IMR-90 (cell line): ENCODE measurements around the gene GDPD5. TPM values are rescaled to one million over a fixed set of nuclear protein-coding genes. Genes with fewer than 3 reads are reported as not detected.

ENCODE experiments used
- ATAC-seq: fragments of 200-7000 bp; cut with Tn5 transposase; 2 replicates; pipeline ENCODE4 v1.9.1; 2020; ENCODE audit warnings: low read depth, mild to moderate bottlenecking, moderate library complexity
- BruUV-seq: library from RNA; stranded (reverse); fragments of 400-500 nt; replicated peaks from 2 replicates; lab custom pipeline; 2021; lab: Mats Ljungman, UMichigan
- CTCF ChIA-PET: fragments of 300-600 bp; formaldehyde crosslinking; extraction: SDS; loops from one replicate; lab custom pipeline; 2021; ENCODE audit warnings: antibody characterized with exemption; lab: Yijun Ruan, JAX
- POLR2A ChIA-PET: fragments of 300-600 bp; sonication (Branson Sonifier 250); formaldehyde crosslinking; loops from one replicate; lab custom pipeline; 2022; ENCODE audit warnings: antibody characterized with exemption; ENCODE audit not compliant: unreplicated experiment; lab: Charles Lee
- DNase-seq: peaks from one replicate; pipeline ENCODE4 v3.0.0; 2013
- H2AFZ ChIP-seq: replicated peaks from 2 replicates; pipeline ENCODE3; 2013; ENCODE audit warnings: low read length, mild to moderate bottlenecking; ENCODE audit not compliant: poor library complexity
- H2AK5ac ChIP-seq: 2 replicates; pipeline ENCODE4 v1.6.1; 2013; ENCODE audit warnings: low read depth, low read length, inconsistent platforms
- H2AK9ac ChIP-seq: replicated peaks from 2 replicates; pipeline ENCODE3; 2013; ENCODE audit warnings: mild to moderate bottlenecking, low read depth, low read length, moderate library complexity; ENCODE audit not compliant: poor library complexity
- H2BK120ac ChIP-seq: 2 replicates; pipeline ENCODE4 v1.6.1; 2013; ENCODE audit warnings: low read depth, low read length, inconsistent platforms
- H2BK15ac ChIP-seq: 3 replicates; pipeline ENCODE4 v1.6.1; 2013; ENCODE audit warnings: low read depth, low read length, inconsistent platforms
- H2BK20ac ChIP-seq: 2 replicates; pipeline ENCODE4 v1.6.1; 2013; ENCODE audit warnings: low read depth, mild to moderate bottlenecking, inconsistent platforms, low read length, moderate library complexity
- H2BK5ac ChIP-seq: 2 replicates; pipeline ENCODE4 v1.6.1; 2013; ENCODE audit warnings: mild to moderate bottlenecking, low read depth, low read length, inconsistent platforms; ENCODE audit not compliant: poor library complexity, severe bottlenecking
- H3K14ac ChIP-seq: replicated peaks from 2 replicates; pipeline ENCODE4 v1.6.1; 2013; ENCODE audit warnings: low read depth, low read length, inconsistent platforms
- H3K18ac ChIP-seq: 2 replicates; pipeline ENCODE4 v1.6.1; 2013; ENCODE audit warnings: low read depth, low read length, control low read depth
- H3K23ac ChIP-seq: 2 replicates; pipeline ENCODE4 v1.6.1; 2013; ENCODE audit warnings: low read depth, low read length, inconsistent platforms
- H3K27ac ChIP-seq: 2 replicates; pipeline ENCODE4 v1.5.1; 2013; ENCODE audit warnings: mild to moderate bottlenecking, control low read depth, low read length; ENCODE audit not compliant: insufficient read depth
- H3K27me3 ChIP-seq: 2 replicates; pipeline ENCODE4 v1.6.1; 2013; ENCODE audit warnings: low read length; ENCODE audit not compliant: control insufficient read depth, insufficient read depth
- H3K36me3 ChIP-seq: 2 replicates; pipeline ENCODE4 v1.6.1; 2013; ENCODE audit warnings: low read length, mixed read lengths; ENCODE audit not compliant: control insufficient read depth, insufficient read depth
- H3K4ac ChIP-seq: 2 replicates; pipeline ENCODE4 v1.6.1; 2013; ENCODE audit warnings: low read depth, low read length, inconsistent platforms
- H3K4me1 ChIP-seq: 2 replicates; pipeline ENCODE4 v1.6.1; 2013; ENCODE audit warnings: low read length, mixed read lengths; ENCODE audit not compliant: control insufficient read depth, insufficient read depth
- H3K4me2 ChIP-seq: 2 replicates; pipeline ENCODE4 v1.6.1; 2013; ENCODE audit warnings: low read depth, mild to moderate bottlenecking, control low read depth, low read length, moderate library complexity
- H3K4me3 ChIP-seq: 2 replicates; pipeline ENCODE4 v1.5.1; 2013; ENCODE audit warnings: low read depth, mild to moderate bottlenecking, control low read depth, low read length, moderate library complexity; ENCODE audit not compliant: insufficient read depth
- H3K56ac ChIP-seq: 2 replicates; pipeline ENCODE4 v1.6.1; 2013; ENCODE audit warnings: low read length, inconsistent platforms; ENCODE audit not compliant: insufficient read depth; ENCODE audit errors: extremely low read depth
- H3K79me1 ChIP-seq, 2 experiments: 2 replicates each; pipeline ENCODE4 v1.6.1; 2013; ENCODE audit warnings: low read length in 2 of 2, inconsistent platforms in 1 of 2, low read depth in 1 of 2
- H3K9ac ChIP-seq: 2 replicates; pipeline ENCODE4 v1.6.1; 2013; ENCODE audit warnings: low read depth, low read length, control low read depth
- H3K9me1 ChIP-seq: 2 replicates; pipeline ENCODE4 v1.6.1; 2013; ENCODE audit warnings: low read length, inconsistent platforms; ENCODE audit not compliant: insufficient read depth
- H3K9me3 ChIP-seq: 2 replicates; pipeline ENCODE4 v1.6.1; 2013; ENCODE audit warnings: low read length; ENCODE audit not compliant: control insufficient read depth, insufficient read depth
- H4K20me1 ChIP-seq: 2 replicates; pipeline ENCODE4 v1.6.1; 2013; ENCODE audit warnings: low read length, inconsistent platforms; ENCODE audit not compliant: insufficient read depth
- H4K5ac ChIP-seq: 2 replicates; pipeline ENCODE4 v1.6.1; 2013; ENCODE audit warnings: mild to moderate bottlenecking, low read depth, low read length, control low read depth
- H4K8ac ChIP-seq, 2 experiments: 2 replicates each; pipeline ENCODE4 v1.6.1; 2013; ENCODE audit warnings: low read depth in 2 of 2, low read length in 2 of 2, control low read depth in 1 of 2, inconsistent platforms in 1 of 2
- H4K91ac ChIP-seq: 2 replicates; pipeline ENCODE4 v1.6.1; 2013; ENCODE audit warnings: low read depth, low read length, inconsistent platforms; ENCODE audit not compliant: insufficient read depth
- BHLHE40 ChIP-seq: fragments of 150-350 bp; IDR thresholded peaks from 2 replicates; pipeline ENCODE4 v1.6.1; 2016; ENCODE audit warnings: mild to moderate bottlenecking, low read depth, low read length
- CEBPB ChIP-seq: IDR thresholded peaks from 2 replicates; pipeline ENCODE4 v1.6.1; 2012; ENCODE audit warnings: low read depth, low read length, improper control_type of control experiment
- CHD1 ChIP-seq: IDR thresholded peaks from 2 replicates; pipeline ENCODE4 v1.6.1; 2012; ENCODE audit warnings: low read depth, low read length, improper control_type of control experiment
- FOS ChIP-seq: fragments of 150-350 bp; IDR thresholded peaks from 2 replicates; pipeline ENCODE4 v1.6.1; 2016; ENCODE audit warnings: low read depth, low read length
- MAZ ChIP-seq: IDR thresholded peaks from 2 replicates; pipeline ENCODE4 v1.6.1; 2012; ENCODE audit warnings: low read depth, mild to moderate bottlenecking, low read length, improper control_type of control experiment, moderate library complexity, borderline replicate concordance
- MXI1 ChIP-seq: IDR thresholded peaks from 2 replicates; pipeline ENCODE4 v1.6.1; 2012; ENCODE audit warnings: low read depth, mild to moderate bottlenecking, low read length, moderate library complexity, borderline replicate concordance
- POLR2A ChIP-seq: IDR thresholded peaks from 2 replicates; pipeline ENCODE4 v1.6.1; 2012; ENCODE audit warnings: mild to moderate bottlenecking, low read depth, low read length
- RAD21 ChIP-seq: IDR thresholded peaks from 2 replicates; pipeline ENCODE4 v1.6.1; 2012; ENCODE audit warnings: low read length, improper control_type of control experiment
- RCOR1 ChIP-seq: IDR thresholded peaks from 2 replicates; pipeline ENCODE4 v1.6.1; 2012; ENCODE audit warnings: mild to moderate bottlenecking, low read length, improper control_type of control experiment; ENCODE audit not compliant: insufficient replicate concordance
- RFX5 ChIP-seq: IDR thresholded peaks from 2 replicates; pipeline ENCODE4 v1.8.0; 2012; ENCODE audit warnings: low read depth, mild to moderate bottlenecking, low read length, moderate library complexity
- SMC3 ChIP-seq: fragments of 150-350 bp; IDR thresholded peaks from 2 replicates; pipeline ENCODE4 v1.6.1; 2016; ENCODE audit warnings: low read depth, mild to moderate bottlenecking, antibody characterized with exemption, low read length, moderate library complexity
- WGBS, 2 experiments: methylation state at CpG; one replicate each; pipeline versions ENCODE4 v1.1.5 to v1.1.7; 2013; ENCODE audit warnings: missing lambda C conversion rate in 2 of 2; ENCODE audit not compliant: insufficient read length in 1 of 2; ENCODE audit errors: extremely low coverage in 2 of 2; 5-methylcytosine and 5-hydroxymethylcytosine counted together
- dilution Hi-C: fragments of 300-500 bp; cut with HindIII; formaldehyde crosslinking; loops from one replicate; pipeline ENCODE4 v1.14.3; 2018; ENCODE audit warnings: low sequenced_read_pairs; ENCODE audit not compliant: unreplicated experiment
- in situ Hi-C: fragments of 300-500 bp; cut with MboI; formaldehyde crosslinking; loops from 3 replicates; pipeline ENCODE4 v1.14.3; 2019; ENCODE audit warnings: low sequenced_read_pairs, inconsistent platforms, mixed read lengths
- intact Hi-C: fragments of 100-400 bp; cut with micrococcal nuclease; formaldehyde crosslinking; loops from 2 replicates; pipeline ENCODE4 v1.10.0; 2022
- polyA plus RNA-seq, 3 experiments: library from polyadenylated mRNA; depleted of rRNA; stranded (reverse); fragments of >200 nt; gene quantifications; 2 replicates each; pipeline ENCODE4 v1.2.3, GENCODE V29; 2012; ENCODE audit warnings: low replicate concordance in 1 of 3
- total RNA-seq: library from RNA; depleted of rRNA; stranded (reverse); fragments of >200 nt; gene quantifications from 2 replicates; pipeline ENCODE4 v1.2.3, GENCODE V29; 2012
- TF ChIP-seq, protein P1 (sequence below): fragments of 150-350 bp; IDR thresholded peaks from 2 replicates; pipeline ENCODE4 v1.6.1; 2016; ENCODE audit warnings: low read depth, mild to moderate bottlenecking, low read length, moderate library complexity, borderline replicate concordance
- TF ChIP-seq, protein P2 (sequence below): conservative IDR thresholded peaks from 2 replicates; pipeline ENCODE4 v1.5.1; 2012; ENCODE audit warnings: mild to moderate bottlenecking, low read depth, low read length, improper control_type of control experiment
- TF ChIP-seq, protein P3 (sequence below): fragments of 150-350 bp; IDR thresholded peaks from 2 replicates; pipeline ENCODE4 v1.6.1; 2017; ENCODE audit warnings: mild to moderate bottlenecking, antibody characterized with exemption, low read length, low read depth

Gene GDPD5
- total and polyA plus RNA-seq, 2 of the 4 experiments (the other 2 are of a cell fraction), result 2.0 to 7.9 TPM

DNA sequence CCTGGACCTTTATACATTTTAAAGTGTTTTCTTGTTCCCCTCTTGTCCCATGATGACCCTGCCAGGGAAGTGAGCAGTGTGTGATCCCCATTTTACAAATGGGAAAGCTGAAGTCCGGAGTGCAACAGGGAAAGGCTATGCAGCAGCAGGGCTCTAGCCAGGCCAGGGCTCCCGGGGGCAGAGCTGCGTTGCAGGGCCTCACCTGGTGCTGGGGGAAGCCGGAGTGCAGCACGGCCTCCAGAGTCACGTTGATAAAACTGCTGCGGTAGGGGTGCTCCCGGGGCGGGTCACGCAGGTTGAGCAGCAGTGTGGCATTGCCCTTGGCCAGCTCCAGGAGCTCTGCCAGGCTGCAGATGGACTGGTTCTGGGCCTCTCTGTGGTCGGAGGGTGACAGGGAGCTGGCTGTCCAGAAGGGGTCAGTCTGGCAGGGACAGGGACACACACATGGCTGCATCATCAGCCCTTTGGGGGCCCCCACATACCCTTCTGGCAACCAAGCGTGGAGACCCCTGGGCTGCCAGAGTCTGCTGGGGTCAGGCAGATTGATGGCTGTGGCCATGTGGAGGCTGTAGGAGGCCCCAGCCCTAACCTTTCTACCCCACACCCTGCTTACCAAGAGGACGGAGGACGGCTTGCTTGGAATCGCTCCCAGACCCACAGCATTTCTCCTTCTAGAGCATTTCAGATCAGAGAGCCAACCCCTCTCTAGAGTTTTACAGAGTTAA lies 83.4 kb downstream of the GDPD5 start (continued):
- TF ChIP-seq MAZ, result no peak
- TF ChIP-seq CHD1, result no peak
- no peak for TF ChIP-seq MXI1

DNA sequence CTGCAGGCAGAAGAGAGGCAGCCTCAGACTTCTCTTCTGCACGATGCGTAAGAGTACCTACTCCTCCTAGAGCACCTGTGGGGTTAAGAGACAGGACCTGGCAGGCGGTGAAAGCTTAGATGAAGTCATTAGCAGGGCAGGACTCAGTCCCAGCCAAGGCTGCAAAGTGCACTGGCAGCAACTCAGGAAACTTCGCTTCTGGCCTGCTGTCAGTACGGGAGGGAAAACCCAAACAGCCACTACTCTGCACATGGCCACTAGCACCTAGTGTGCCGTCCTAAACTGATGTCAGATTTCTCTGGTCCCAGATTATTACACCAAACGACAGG lies 84.0 kb downstream of the GDPD5 start:
- Histone ChIP-seq H3K4me2 (no peak overlapping the region), H3K56ac (no peak overlapping the region), H3K27ac (no peak overlapping the region), H3K23ac (no peak overlapping the region), H2AK5ac (no peak overlapping the region), H3K79me1 (no peaks in the 10 kb centered on the region), H3K4ac (no peak overlapping the region), H2AK9ac (no peak overlapping the region), H3K9ac (no peak overlapping the region), H3K27me3 (peaks cover 3% of the 10 kb centered on the region; the same call in 1 of the 2 replicates), H4K91ac (no peak overlapping the region), H3K36me3 (no peaks in the 10 kb centered on the region), H2AFZ (no peak overlapping the region), H4K8ac (no peak overlapping the region), H3K4me3 (no peak overlapping the region), H2BK20ac (no peak overlapping the region), H3K14ac (no peak overlapping the region), H3K9me3 (no peaks in the 10 kb centered on the region), H4K20me1 (no peaks in the 10 kb centered on the region), H3K9me1 (0 out of 2 replicates have a peak, but pooled peaks cover 4% of the 10 kb centered on the region), H2BK5ac (no peak overlapping the region), H2BK120ac (no peak overlapping the region), H3K4me1 (no peaks in the 10 kb centered on the region), H2BK15ac (no peak overlapping the region), H3K18ac (no peak overlapping the region), H4K5ac (no peak overlapping the region)
- ChIA-PET CTCF (no interaction called here), POLR2A (no interaction called here)
- 76% methylated on average over 2 of the region's 7 CpGs; no CpG with 5 or more reads in 1 of the 2 experiments for WGBS, 2 experiments
- ATAC-seq (no peak), DNase-seq (no peak)
- TF ChIP-seq FOS, result no peak
- TF ChIP-seq RAD21, result no peak
- TF ChIP-seq POLR2A, result no peak
- TF ChIP-seq, protein P1, sequence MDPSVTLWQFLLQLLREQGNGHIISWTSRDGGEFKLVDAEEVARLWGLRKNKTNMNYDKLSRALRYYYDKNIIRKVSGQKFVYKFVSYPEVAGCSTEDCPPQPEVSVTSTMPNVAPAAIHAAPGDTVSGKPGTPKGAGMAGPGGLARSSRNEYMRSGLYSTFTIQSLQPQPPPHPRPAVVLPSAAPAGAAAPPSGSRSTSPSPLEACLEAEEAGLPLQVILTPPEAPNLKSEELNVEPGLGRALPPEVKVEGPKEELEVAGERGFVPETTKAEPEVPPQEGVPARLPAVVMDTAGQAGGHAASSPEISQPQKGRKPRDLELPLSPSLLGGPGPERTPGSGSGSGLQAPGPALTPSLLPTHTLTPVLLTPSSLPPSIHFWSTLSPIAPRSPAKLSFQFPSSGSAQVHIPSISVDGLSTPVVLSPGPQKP, result no peak
- TF ChIP-seq RCOR1, result no peak
- no peak for TF ChIP-seq CEBPB
- TF ChIP-seq BHLHE40, result no peak
- TF ChIP-seq, protein P2, sequence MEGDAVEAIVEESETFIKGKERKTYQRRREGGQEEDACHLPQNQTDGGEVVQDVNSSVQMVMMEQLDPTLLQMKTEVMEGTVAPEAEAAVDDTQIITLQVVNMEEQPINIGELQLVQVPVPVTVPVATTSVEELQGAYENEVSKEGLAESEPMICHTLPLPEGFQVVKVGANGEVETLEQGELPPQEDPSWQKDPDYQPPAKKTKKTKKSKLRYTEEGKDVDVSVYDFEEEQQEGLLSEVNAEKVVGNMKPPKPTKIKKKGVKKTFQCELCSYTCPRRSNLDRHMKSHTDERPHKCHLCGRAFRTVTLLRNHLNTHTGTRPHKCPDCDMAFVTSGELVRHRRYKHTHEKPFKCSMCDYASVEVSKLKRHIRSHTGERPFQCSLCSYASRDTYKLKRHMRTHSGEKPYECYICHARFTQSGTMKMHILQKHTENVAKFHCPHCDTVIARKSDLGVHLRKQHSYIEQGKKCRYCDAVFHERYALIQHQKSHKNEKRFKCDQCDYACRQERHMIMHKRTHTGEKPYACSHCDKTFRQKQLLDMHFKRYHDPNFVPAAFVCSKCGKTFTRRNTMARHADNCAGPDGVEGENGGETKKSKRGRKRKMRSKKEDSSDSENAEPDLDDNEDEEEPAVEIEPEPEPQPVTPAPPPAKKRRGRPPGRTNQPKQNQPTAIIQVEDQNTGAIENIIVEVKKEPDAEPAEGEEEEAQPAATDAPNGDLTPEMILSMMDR, result no peak
- TF ChIP-seq MXI1, result no peak
- TF ChIP-seq RFX5, result no peak
- no peak for TF ChIP-seq SMC3
- TF ChIP-seq, protein P3, sequence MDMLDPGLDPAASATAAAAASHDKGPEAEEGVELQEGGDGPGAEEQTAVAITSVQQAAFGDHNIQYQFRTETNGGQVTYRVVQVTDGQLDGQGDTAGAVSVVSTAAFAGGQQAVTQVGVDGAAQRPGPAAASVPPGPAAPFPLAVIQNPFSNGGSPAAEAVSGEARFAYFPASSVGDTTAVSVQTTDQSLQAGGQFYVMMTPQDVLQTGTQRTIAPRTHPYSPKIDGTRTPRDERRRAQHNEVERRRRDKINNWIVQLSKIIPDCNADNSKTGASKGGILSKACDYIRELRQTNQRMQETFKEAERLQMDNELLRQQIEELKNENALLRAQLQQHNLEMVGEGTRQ, result no peak
- no TSS peak for BruUV-seq
- in situ Hi-C loops, result no loop called here
- dilution Hi-C loops, result no loop called here
- intact Hi-C loops, result no loop called here
